ENCODE measurements around the gene MAP4K1. TPM values are rescaled to one million over a fixed set of nuclear protein-coding genes. Genes with fewer than 3 reads are reported as not detected.

Gene MAP4K1
- total RNA-seq, 1 experiment from 2014 or later = 3.5 TPM

DNA sequence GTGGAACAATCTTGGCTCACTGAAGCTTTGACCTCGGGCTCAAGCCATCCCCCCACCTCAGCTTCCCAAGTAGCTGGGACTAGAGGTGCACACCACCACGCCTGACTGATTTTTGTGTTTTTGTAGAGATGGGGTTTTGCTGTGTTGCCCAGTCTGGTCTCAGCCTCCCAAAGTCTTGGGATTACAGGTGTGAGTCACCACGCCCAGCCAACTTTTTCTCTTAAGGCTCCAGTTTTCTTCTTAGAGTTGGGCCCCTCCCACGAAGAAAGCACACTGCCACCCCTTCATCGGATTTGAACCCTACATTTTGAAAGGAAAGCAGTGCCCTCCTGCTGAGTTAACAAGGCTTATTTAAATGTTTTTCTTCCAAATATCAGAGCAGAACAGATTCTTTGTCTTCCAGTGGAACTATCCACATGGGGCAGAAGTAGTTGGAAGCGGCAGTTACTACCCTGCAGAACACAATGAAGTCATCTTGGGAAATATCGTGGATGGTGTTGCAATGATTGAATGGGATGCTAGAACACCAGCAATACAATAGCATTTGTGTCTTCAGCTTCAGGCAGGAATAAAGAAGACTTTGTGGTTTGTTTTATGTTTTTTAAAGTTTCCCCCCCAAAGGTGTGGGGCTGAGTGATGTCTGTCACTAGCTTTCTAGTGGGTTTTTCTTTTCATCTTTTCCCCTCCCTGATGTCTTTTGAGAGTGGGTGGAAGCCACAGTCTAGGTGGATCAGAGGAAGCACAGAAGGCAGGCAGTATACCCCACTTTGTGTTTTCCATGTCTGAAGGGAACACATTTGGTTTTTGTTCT, 38.6 kb upstream of the MAP4K1 start:
- no peaks in the 10 kb centered on the region for H3K9me2 ChIP-seq (ENCODE audit: insufficient read depth)
- peaks cover 97% of the 10 kb centered on the region for H3K4me1 ChIP-seq (replicated peaks; ENCODE audit: insufficient read depth)
- H3K79me2 ChIP-seq (ENCODE audit: low read depth) = peaks cover 96% of the 10 kb centered on the region
- peaks cover 54% of the 10 kb centered on the region for H3K36me3 ChIP-seq (ENCODE audit: low read depth)
- H3K4me3 ChIP-seq = no peak overlapping the region
- no peak overlapping the region for H2AFZ ChIP-seq
- H3F3A ChIP-seq (ENCODE audit: insufficient read depth, low read depth) = peaks cover 96% of the 10 kb centered on the region
- no peaks in the 10 kb centered on the region for H3K9me3 ChIP-seq (ENCODE audit: insufficient read depth, low read depth)
- H3K27me3 ChIP-seq (ENCODE audit: insufficient read depth, low read depth) = no peaks in the 10 kb centered on the region
- H4K20me1 ChIP-seq (ENCODE audit: insufficient read depth) = peaks cover 17% of the 10 kb centered on the region
- ChIA-PET POLR2A (ENCODE audit: unreplicated experiment) (interaction anchor here (0.6 to 2.5 kb wide), 2 partner anchors 18 to 36 kb away, joined by 8 to 12 read pairs; no protein-coding TSS in a partner anchor), CTCF (no interaction called here)
- intact Hi-C loops (cut with micrococcal nuclease; ENCODE audit: unreplicated experiment) = loop anchor here (5.0 kb wide), 1 partner anchor 76 kb away; no protein-coding TSS in a partner anchor
- peak overlapping the region; percentile 89 for H3K4me2 ChIP-seq
- H3K27ac ChIP-seq = peak overlapping the region; percentile 99
- peak in 1 of 2 experiments; percentile 59 for DNase-seq
- no peak for TF ChIP-seq CTCF (conservative IDR thresholded peaks at IDR 0.05)
- no peak for TF ChIP-seq EZH2 (IDR thresholded peaks at IDR 0.05; ENCODE audit: low read depth)
- no TSS peak for BruUV-seq (replicated peaks)

DNA sequence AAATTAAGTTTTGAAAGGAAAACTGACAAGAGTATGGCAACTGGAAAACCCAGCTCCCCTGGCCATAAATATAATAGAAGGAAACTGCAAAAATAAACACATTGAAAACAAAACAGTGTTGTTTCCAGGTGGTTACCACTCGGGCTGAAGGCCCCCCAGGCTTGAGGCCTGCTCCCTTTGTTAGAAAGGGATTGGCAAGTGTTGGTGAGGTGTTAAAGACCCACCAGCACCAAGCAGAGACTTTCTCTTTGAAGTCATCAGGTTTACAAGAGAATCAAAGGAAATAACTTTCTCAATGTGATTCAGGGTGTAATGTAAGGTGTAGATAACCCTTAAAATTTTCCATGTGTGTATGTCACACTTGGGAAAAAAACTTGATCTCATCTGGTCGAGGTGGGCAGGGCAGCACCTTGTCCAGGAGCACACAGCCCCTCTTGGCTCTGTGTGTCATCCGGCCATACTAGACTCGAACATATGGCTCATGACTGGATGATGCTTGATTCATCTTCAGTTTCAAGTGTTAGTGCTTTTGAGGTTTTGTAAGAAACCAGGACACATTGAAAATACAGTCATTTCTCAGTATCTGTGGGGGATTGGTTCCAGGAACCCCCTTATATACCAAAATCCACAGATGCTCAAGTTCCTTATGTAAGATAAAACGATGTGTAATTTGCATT, 37.5 kb upstream of the MAP4K1 start:
- Histone ChIP-seq H3K27me3 (ENCODE audit: insufficient read depth, low read depth) (no peaks in the 10 kb centered on the region), H2AFZ (no peak overlapping the region), H3K36me3 (ENCODE audit: low read depth) (peaks cover 44% of the 10 kb centered on the region), H3K9me3 (ENCODE audit: insufficient read depth, low read depth) (no peaks in the 10 kb centered on the region), H4K20me1 (ENCODE audit: insufficient read depth) (peaks cover 26% of the 10 kb centered on the region), H3F3A (ENCODE audit: insufficient read depth, low read depth) (peaks cover 96% of the 10 kb centered on the region), H3K79me2 (ENCODE audit: low read depth) (peaks cover 96% of the 10 kb centered on the region), H3K4me1 (replicated peaks; ENCODE audit: insufficient read depth) (peaks cover 96% of the 10 kb centered on the region), H3K4me3 (no peak overlapping the region; the same call in 1 of the 2 replicates), H3K9me2 (ENCODE audit: insufficient read depth) (no peaks in the 10 kb centered on the region), H3K27ac (peak overlapping the region; percentile 99), H3K4me2 (peak overlapping the region; percentile 89)
- TF ChIP-seq CTCF (conservative IDR thresholded peaks at IDR 0.05) (no peak), EZH2 (IDR thresholded peaks at IDR 0.05; ENCODE audit: low read depth) (no peak)
- no peak for DNase-seq
- POLR2A ChIA-PET (ENCODE audit: unreplicated experiment) = interaction anchor here (0.8 to 2.5 kb wide), 2 partner anchors 28 to 37 kb away, joined by 6 to 12 read pairs; no protein-coding TSS in a partner anchor
- intact Hi-C loops (cut with micrococcal nuclease; ENCODE audit: unreplicated experiment) = loop anchor here (5.0 kb wide), 1 partner anchor 77 kb away; no protein-coding TSS in a partner anchor
- no TSS peak for BruUV-seq (replicated peaks)
- CTCF ChIA-PET = no interaction called here

DNA sequence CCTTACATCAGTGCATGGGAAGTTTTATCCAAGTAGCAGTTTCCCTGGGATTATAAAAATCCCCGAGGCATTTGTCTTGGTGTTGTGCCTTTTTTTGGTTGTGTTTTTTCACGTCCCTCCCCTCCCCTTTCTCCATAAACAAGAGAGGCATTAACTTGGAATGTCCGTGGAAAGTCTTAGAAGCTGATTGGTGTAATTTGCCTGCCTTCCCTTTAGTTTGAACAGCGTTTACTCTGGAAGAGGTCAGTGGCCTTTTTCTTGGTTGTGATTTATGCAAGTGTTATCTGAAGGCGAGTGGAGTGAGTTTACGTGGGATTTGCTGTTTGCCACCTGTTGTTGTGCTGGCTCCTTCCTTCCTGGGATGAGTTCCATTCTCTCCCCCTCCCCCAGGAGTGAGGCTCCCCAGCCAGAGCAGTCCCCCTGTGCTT, 36.9 kb upstream of the MAP4K1 start:
- no peak overlapping the region for H2AFZ ChIP-seq
- H3K9me3 ChIP-seq (ENCODE audit: insufficient read depth, low read depth) = no peaks in the 10 kb centered on the region
- peaks cover 96% of the 10 kb centered on the region for H3K79me2 ChIP-seq (ENCODE audit: low read depth)
- peaks cover 90% of the 10 kb centered on the region for H3K4me1 ChIP-seq (replicated peaks; ENCODE audit: insufficient read depth)
- ChIA-PET POLR2A (ENCODE audit: unreplicated experiment) (interaction anchor here (0.6 to 0.8 kb wide), 2 partner anchors 29 to 749 kb away, joined by 3 to 6 read pairs; no protein-coding TSS in a partner anchor), CTCF (no interaction called here)
- H3K27ac ChIP-seq = peak overlapping the region; percentile 99
- peaks cover 44% of the 10 kb centered on the region for H3K36me3 ChIP-seq (ENCODE audit: low read depth)
- DNase-seq = no peak
- H4K20me1 ChIP-seq (ENCODE audit: insufficient read depth) = peaks cover 30% of the 10 kb centered on the region
- H3F3A ChIP-seq (ENCODE audit: insufficient read depth, low read depth) = peaks cover 93% of the 10 kb centered on the region
- intact Hi-C loops (cut with micrococcal nuclease; ENCODE audit: unreplicated experiment) = loop anchor here (5.0 kb wide), 1 partner anchor 78 kb away; no protein-coding TSS in a partner anchor
- peak overlapping the region; percentile 89 for H3K4me2 ChIP-seq
- no peaks in the 10 kb centered on the region for H3K27me3 ChIP-seq (ENCODE audit: insufficient read depth, low read depth)
- H3K9me2 ChIP-seq (ENCODE audit: insufficient read depth) = no peaks in the 10 kb centered on the region
- no peak overlapping the region; the same call in 1 of the 2 replicates for H3K4me3 ChIP-seq
- no peak for TF ChIP-seq CTCF (conservative IDR thresholded peaks at IDR 0.05)
- TF ChIP-seq EZH2 (IDR thresholded peaks at IDR 0.05; ENCODE audit: low read depth) = no peak
- no TSS peak for BruUV-seq (replicated peaks)
